IPS-NIHi7 (cell line): Measurements from ENCODE around the gene TMIE.
"Not testable (repeated sequence)": the region's sequence is repeated elsewhere in the genome, so short reads cannot be mapped to it uniquely, and the experiment has no call there.

ENCODE experiments used
- DNase-seq: peaks from one replicate; pipeline ENCODE4 v3.0.0; 2012; ENCODE audit warnings: mixed read lengths; ENCODE audit errors: extremely low spot score

The TMIE gene

GRCh38 chr3:46685446-46685845 lies 15.7 kb upstream of the TMIE start:
- DNase-seq: no peak

GRCh38 chr3:46690798-46691197 lies 10.4 kb upstream of the TMIE start:
- DNase-seq: no peak

- peak; percentile 47 for DNase-seq
These were observed 8.6 kb upstream of the TMIE start for GRCh38 chr3:46692566-46692990.

GRCh38 chr3:46693038-46693891 lies 7.9 kb upstream of the TMIE start, which contains the start of gene ALS2CL:
Gene ALS2CL, minus strand, starts transcription at chr3:46693679. Its CDS starts 4,239 bp downstream, at chr3:46689440.
- DNase-seq: peak; percentile 85

GRCh38 chr3:46693892-46694226 lies 7.3 kb upstream of the TMIE start:
- no peak for DNase-seq

- no peak for DNase-seq
These were observed 6.7 kb upstream of the TMIE start for GRCh38 chr3:46694520-46694919.

- DNase-seq: peak; percentile 77
These were observed 5.8 kb upstream of the TMIE start for GRCh38 chr3:46695177-46695961.

- no peak for DNase-seq
These were observed 5.0 kb upstream of the TMIE start for GRCh38 chr3:46695962-46696894.

GRCh38 chr3:46699676-46700523 lies 1.3 kb upstream of the TMIE start:
- DNase-seq: no peak

- no peak for DNase-seq
These were observed 420 bp upstream of the TMIE start for GRCh38 chr3:46700772-46701171.

GRCh38 chr3:46702246-46703012 lies 1.2 kb downstream of the TMIE start:
- no peak for DNase-seq

GRCh38 chr3:46703013-46703520 lies 1.9 kb downstream of the TMIE start:
- DNase-seq: no peak

- DNase-seq: not testable (repeated sequence)
These were observed 3.2 kb downstream of the TMIE start for GRCh38 chr3:46704346-46704745.

- peak; percentile 82 for DNase-seq
These were observed 3.9 kb downstream of the TMIE start for GRCh38 chr3:46705022-46705530.

- peak; percentile 43 for DNase-seq
These were observed 4.8 kb downstream of the TMIE start for GRCh38 chr3:46705751-46706552.

GRCh38 chr3:46706771-46707582 lies 5.8 kb downstream of the TMIE start:
- DNase-seq: no peak

- DNase-seq: no peak
These were observed 6.4 kb downstream of the TMIE start for GRCh38 chr3:46707601-46708011.
